Duodenal mucosa (tissue), 2 donors: Measurements from ENCODE around the gene PPIH.
"Not testable (repeated sequence)": the region's sequence is repeated elsewhere in the genome, so short reads cannot be mapped to it uniquely, and the experiment has no call there.

Experiments used
- H3K27ac ChIP-seq: one replicate; pipeline ENCODE4 v1.7.0; 2013; ENCODE audit warnings: low read depth, low read length
- H3K27me3 ChIP-seq, 2 donors: one replicate each; pipeline ENCODE4 v1.7.0; 2013; ENCODE audit warnings: low read length in 2 of 2, control low read depth in 1 of 2; ENCODE audit not compliant: insufficient read depth in 2 of 2, control insufficient read depth in 1 of 2
- H3K36me3 ChIP-seq, 2 donors: one replicate each; pipeline ENCODE4 v1.7.0; 2013; ENCODE audit warnings: low read length in 2 of 2, control low read depth in 1 of 2; ENCODE audit not compliant: insufficient read depth in 2 of 2, control insufficient read depth in 1 of 2
- H3K4me1 ChIP-seq, 2 donors: one replicate each; pipeline ENCODE4 v1.7.0; 2013; ENCODE audit warnings: low read length in 2 of 2, control low read depth in 1 of 2; ENCODE audit not compliant: insufficient read depth in 2 of 2, control insufficient read depth in 1 of 2
- H3K4me3 ChIP-seq, 2 donors: one replicate each; pipeline ENCODE4 v1.7.0; 2013; ENCODE audit warnings: low read length in 2 of 2, low read depth in 1 of 2
- H3K9ac ChIP-seq, 2 donors: one replicate each; pipeline ENCODE4 v1.7.0; 2013; ENCODE audit warnings: low read length in 2 of 2, low read depth in 1 of 2
- H3K9me3 ChIP-seq, 2 donors: one replicate each; pipeline ENCODE4 v1.7.0; 2013; ENCODE audit warnings: low read length in 2 of 2, control low read depth in 1 of 2; ENCODE audit not compliant: control insufficient read depth in 1 of 2

PPIH gene

DNA sequence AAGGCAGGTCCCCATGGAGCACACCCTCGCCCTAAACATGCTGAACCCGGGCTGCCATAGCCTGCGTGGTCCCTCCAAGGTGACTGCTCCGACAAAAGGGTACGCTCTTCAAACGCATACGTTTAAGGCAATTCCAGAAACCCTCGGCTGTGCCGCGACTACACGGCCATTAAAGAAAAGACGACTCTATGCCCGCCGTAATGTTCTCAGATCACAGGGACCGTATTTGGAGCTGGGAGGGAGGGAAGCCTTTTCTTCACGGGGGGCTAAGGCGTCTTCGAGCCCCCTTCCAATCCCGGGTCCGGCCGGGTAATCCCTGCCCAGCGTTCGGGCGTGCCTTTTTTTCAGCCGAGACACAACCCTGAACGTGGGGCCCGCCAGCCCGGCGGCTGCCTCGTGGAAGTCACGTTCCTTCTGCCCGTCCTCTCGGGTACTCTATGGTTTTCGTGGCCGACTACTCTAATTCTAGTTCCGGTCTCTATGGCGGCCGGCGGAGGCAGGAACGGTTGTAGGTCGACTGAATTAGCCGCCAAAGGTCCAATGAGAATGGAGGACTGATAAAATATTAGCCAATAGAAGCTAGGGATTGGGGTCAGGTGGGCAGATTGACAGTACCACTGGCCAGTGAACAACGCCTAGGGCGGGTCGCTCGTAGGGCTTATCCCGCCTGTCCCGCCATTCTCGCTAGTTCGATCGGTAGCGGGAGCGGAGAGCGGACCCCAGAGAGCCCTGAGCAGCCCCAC lies 23.7 kb downstream of the PPIH start, which contains the start of gene YBX1:
YBX1 (plus strand) TSS at position 678 of the 743 bp plus-strand sequence. CDS start 148 bp downstream, outside the sequence.
- Histone ChIP-seq H3K36me3 (peaks cover 0 to under 1% of the 10 kb centered on the region in 2 donors), H3K27ac (peak within 1 kb of the TSS; percentile 61), H3K9me3 (no peaks in the 10 kb centered on the region), H3K4me1 (peaks cover 42 to 45% of the 10 kb centered on the region in 2 donors), H3K27me3 (no peaks in the 10 kb centered on the region), H3K4me3 (peak within 1 kb of the TSS; percentile 84 to 93), H3K9ac (peak within 1 kb of the TSS; percentile 81 to 96)

DNA sequence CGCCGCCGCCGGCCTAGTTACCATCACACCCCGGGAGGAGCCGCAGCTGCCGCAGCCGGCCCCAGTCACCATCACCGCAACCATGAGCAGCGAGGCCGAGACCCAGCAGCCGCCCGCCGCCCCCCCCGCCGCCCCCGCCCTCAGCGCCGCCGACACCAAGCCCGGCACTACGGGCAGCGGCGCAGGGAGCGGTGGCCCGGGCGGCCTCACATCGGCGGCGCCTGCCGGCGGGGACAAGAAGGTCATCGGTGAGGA lies 24.2 kb downstream of the PPIH start:
- H3K4me1 ChIP-seq, result peaks cover 42 to 45% of the 10 kb centered on the region in 2 donors
- H3K9me3 ChIP-seq, H3K9ac ChIP-seq, H3K27me3 ChIP-seq, H3K36me3 ChIP-seq: not testable (repeated sequence)
- peak overlapping the region; percentile 60 for H3K27ac ChIP-seq
- peak overlapping the region; percentile 84 for H3K4me3 ChIP-seq

DNA sequence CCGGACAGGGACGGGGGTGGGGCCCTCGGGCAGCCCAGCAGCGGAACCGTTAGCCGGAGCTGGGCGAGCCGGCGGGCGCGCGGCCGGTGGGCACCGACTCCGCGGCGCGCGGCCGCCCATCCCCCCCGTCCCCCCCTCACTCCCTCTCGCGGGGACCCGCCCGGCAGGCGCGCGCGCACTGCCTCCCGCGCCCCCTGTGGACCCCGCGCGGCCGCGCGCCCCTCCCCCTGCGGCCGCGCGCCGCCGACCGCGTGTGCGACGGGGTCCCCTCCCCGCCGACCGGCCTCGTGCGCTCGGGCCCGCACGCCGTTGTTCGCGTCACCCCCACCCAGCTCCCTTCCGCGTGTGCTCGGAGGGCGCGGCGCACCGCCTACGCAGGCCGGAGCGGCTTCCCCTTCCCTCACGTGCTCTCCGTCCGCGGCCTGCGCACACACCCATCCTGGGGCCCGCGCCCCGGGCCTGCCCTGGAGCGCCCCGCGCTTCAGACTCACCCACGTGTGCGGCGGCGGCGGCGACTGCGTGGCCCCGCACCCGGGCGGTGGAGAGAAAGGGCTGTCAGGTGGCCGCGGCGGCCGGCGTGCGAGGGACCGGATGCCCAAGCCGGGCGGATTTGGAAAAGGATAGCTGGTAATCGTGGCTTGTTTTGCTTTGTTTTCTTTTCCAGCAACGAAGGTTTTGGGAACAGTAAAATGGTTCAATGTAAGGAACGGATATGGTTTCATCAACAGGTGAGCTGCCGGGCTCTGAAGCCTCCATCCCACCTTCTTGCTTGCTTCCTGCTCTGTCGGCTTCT lies 24.7 kb downstream of the PPIH start:
- H3K4me1 ChIP-seq, result peaks cover 45 to 50% of the 10 kb centered on the region in 2 donors
- H3K9me3 ChIP-seq, result no peaks in the 10 kb centered on the region
- H3K36me3 ChIP-seq, result no peaks in the 10 kb centered on the region
- peak overlapping the region; percentile 81 to 84 for H3K4me3 ChIP-seq
- H3K27ac ChIP-seq, result peak overlapping the region; percentile 60
- H3K9ac ChIP-seq, result peak overlapping the region; percentile 68 to 75
- no peaks in the 10 kb centered on the region for H3K27me3 ChIP-seq

DNA sequence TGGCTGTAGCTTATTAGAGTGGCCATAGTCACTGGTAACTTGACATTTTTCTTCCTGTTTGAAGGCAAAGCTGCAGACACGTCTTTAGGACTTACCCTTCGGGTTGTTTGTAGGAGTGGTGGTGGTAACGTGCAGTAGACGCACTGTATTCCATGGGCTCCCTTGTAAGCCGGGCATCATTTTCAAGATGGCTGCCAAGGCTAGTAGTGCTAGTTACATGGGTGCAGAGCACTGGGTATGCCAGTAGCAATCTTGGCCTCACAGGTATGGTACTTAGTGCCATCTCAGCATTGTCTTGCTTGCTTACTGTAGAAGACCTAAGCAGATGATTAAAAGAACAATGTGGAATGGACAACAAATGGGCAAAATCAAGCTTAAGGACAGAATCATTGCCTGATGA lies 25.9 kb downstream of the PPIH start:
- no peak overlapping the region for H3K27ac ChIP-seq
- no peaks in the 10 kb centered on the region for H3K9me3 ChIP-seq
- H3K4me3 ChIP-seq, result peak overlapping the region; percentile 81 to 84
- no peaks in the 10 kb centered on the region for H3K36me3 ChIP-seq
- peak overlapping the region; percentile 28 to 75 for H3K9ac ChIP-seq
- H3K27me3 ChIP-seq, result no peaks in the 10 kb centered on the region
- peaks cover 57 to 62% of the 10 kb centered on the region in 2 donors for H3K4me1 ChIP-seq

DNA sequence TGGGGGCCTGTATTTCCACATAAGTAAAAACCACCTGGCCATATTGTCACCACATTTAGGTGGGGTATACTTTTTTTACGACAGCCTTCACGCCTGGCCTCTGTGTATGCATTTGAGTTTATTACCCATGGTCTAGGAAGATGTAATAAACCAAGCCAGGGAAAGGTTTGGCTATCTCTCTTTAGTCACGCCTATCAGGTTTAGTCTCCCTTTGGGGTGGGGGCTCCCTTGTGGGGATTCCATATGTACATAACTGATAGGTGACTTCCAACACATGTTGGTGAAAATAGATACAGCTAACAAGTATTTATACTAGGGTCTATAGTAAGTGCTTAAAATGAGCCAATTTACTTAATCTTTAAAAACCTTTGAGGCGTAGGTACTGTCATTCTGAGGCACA lies 28.2 kb downstream of the PPIH start:
- Histone ChIP-seq H3K4me1 (peaks cover 59 to 68% of the 10 kb centered on the region in 2 donors), H3K9me3 (no peaks in the 10 kb centered on the region), H3K27me3 (no peaks in the 10 kb centered on the region), H3K9ac (no peak overlapping the region), H3K4me3 (no peak overlapping the region), H3K36me3 (no peaks in the 10 kb centered on the region), H3K27ac (no peak overlapping the region)

DNA sequence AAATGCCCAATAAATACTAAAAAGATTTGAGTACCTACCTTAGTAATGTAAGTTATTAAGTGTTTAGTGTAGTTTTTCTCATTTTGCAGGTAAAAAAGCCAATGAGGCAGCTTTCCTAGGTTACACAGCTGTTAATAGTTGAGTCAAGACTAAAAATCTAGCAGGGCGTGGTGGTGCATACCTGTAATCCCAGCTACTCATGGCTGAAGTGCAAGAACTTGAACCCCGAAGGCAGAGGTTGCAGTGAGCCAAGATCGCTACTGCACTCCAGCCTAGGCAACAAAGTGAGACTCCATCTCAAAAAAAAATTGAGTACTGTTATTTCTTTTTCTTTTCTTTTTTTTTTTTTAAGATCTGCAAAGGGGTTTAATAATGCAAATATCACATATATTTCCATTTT lies 31.7 kb downstream of the PPIH start:
- Histone ChIP-seq H3K4me3 (no peak overlapping the region), H3K27me3 (no peaks in the 10 kb centered on the region), H3K9ac (no peak overlapping the region), H3K36me3 (peaks cover 0 to 1% of the 10 kb centered on the region in 2 donors), H3K9me3 (no peaks in the 10 kb centered on the region), H3K4me1 (peaks cover 78 to 84% of the 10 kb centered on the region in 2 donors), H3K27ac (no peak overlapping the region)

DNA sequence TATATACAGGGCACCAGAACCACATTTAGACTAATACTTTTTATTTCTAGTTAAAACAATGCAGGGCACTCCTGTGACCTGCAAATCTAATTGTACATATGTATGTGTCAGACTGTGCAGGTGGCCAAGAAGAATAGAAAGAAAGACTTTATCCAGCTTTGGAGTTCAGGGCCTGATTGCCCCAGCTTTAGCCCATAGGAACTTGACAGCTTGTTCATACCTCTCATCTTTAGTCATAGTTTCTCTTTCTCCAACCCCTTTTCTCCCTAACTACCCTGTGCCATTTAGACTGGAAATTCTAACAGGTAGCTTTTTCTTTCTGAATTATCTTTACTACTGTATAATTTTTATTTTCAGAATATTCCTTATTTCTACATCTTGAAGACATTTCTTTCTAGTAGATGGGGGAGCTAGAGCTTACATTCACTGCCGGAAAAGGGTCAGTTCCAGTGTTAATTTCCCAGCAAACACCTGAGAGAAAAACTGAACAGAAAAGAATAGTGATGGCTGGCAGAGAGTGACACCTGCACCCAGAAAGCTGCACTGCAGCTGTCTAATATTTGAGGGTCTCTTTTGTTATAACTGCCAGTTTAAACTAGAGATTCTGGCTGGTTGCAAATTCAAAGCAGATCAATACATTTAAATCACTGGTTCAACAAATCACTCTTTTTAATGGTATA lies 32.4 kb downstream of the PPIH start:
- H3K27me3 ChIP-seq, result no peaks in the 10 kb centered on the region
- H3K4me3 ChIP-seq, result peak overlapping the region in 1 of 2 donors; percentile 24
- peaks cover 0 to 8% of the 10 kb centered on the region in 2 donors for H3K36me3 ChIP-seq
- peaks cover 70 to 78% of the 10 kb centered on the region in 2 donors for H3K4me1 ChIP-seq
- no peak overlapping the region for H3K9ac ChIP-seq
- H3K9me3 ChIP-seq, result no peaks in the 10 kb centered on the region
- no peak overlapping the region for H3K27ac ChIP-seq

DNA sequence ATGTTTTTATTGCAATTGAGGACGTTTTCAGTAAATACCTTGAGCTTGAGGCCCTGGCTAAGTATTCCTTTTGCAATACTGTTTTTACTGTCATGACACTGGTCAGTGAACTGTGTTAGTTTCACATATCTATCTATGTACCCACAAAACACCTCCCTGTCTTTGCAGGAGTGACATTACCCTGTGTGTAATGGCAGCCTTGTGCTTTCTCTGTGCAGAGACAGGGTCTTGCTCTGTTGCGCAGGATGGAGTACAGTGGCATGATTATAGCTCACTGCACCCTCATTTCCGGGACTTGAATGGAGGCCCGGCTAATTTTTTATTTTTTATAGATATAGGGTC lies 32.9 kb downstream of the PPIH start:
- no peaks in the 10 kb centered on the region for H3K9me3 ChIP-seq
- no peak overlapping the region for H3K9ac ChIP-seq
- peaks cover 0 to 13% of the 10 kb centered on the region in 2 donors for H3K36me3 ChIP-seq
- H3K4me1 ChIP-seq, result peaks cover 65 to 73% of the 10 kb centered on the region in 2 donors
- H3K27me3 ChIP-seq, result no peaks in the 10 kb centered on the region
- H3K4me3 ChIP-seq, result no peak overlapping the region
- no peak overlapping the region for H3K27ac ChIP-seq

DNA sequence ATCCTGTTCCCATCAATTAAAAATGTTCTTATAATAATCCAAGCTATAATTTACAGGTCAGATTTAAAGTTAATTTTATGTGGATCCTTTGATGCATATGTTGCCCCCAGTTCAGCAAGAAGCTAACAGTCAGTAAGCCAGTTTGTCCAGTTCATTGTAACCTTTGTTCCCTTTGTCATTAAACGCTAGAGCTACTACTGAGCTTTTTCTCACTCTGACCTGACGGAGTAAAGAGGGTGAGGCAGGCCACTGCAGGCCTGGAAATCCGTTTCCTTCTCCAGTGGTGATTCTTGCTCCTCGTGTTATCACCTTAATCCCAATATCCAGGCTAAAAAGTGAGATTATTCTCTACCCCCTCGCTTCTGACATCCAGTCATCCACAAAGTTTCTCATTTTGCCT lies 34.2 kb downstream of the PPIH start:
- peak overlapping the region; percentile 23 to 48 for H3K4me3 ChIP-seq
- peaks cover 59 to 66% of the 10 kb centered on the region in 2 donors for H3K4me1 ChIP-seq
- H3K27me3 ChIP-seq, result no peaks in the 10 kb centered on the region
- H3K27ac ChIP-seq, result peak overlapping the region; percentile 63
- no peaks in the 10 kb centered on the region for H3K9me3 ChIP-seq
- peak overlapping the region in 1 of 2 donors; percentile 23 for H3K9ac ChIP-seq
- peaks cover 10 to 26% of the 10 kb centered on the region in 2 donors for H3K36me3 ChIP-seq

DNA sequence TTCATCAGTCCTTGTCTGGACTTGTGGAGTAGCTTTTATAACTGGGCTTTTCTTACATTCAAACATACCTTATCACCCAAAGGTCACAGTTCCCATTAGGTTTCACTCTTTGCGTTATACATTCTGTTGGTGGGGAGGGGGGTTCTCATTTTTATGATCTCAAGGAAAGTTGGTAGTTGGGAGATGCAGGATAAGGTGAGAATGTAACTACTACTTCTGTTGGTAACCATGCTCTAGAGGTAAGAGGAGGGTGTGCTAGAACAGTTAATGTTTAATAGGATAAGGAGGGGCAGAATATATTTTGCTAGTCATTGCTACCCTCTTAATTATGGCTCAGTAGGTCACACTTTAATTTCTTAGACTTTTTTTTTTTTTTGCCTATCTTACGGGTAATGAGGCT lies 34.7 kb downstream of the PPIH start:
- H3K27ac ChIP-seq, result peak overlapping the region; percentile 63
- no peaks in the 10 kb centered on the region for H3K9me3 ChIP-seq
- H3K4me1 ChIP-seq, result peaks cover 57 to 61% of the 10 kb centered on the region in 2 donors
- no peaks in the 10 kb centered on the region for H3K27me3 ChIP-seq
- peaks cover 15 to 31% of the 10 kb centered on the region in 2 donors for H3K36me3 ChIP-seq
- H3K4me3 ChIP-seq, result peak overlapping the region; percentile 23 to 48
- H3K9ac ChIP-seq, result peak overlapping the region in 1 of 2 donors; percentile 16
